MG63 (cell line): ENCODE measurements around the gene FAF2. TPM values are rescaled to one million over a fixed set of nuclear protein-coding genes. Genes with fewer than 3 reads are reported as not detected.

Experiments used
- DNase-seq: peaks from one replicate; pipeline ENCODE4 v3.0.0-alpha.2; 2020
- H3K27me3 ChIP-seq: fragments of 250-450 bp; sonication (Bioruptor Pico); 2 replicates; pipeline ENCODE4 v1.5.1; 2020; ENCODE audit warnings: mild to moderate bottlenecking, moderate library complexity
- H3K36me3 ChIP-seq: fragments of 250-450 bp; sonication (Bioruptor Pico); 2 replicates; pipeline ENCODE4 v1.5.1; 2020; ENCODE audit warnings: mild to moderate bottlenecking, moderate library complexity
- H3K4me3 ChIP-seq: fragments of 250-450 bp; sonication (Bioruptor Pico); 2 replicates; pipeline ENCODE4 v1.5.1; 2020; ENCODE audit warnings: mild to moderate bottlenecking, moderate library complexity
- H3K9me3 ChIP-seq: fragments of 250-450 bp; sonication (Bioruptor Pico); 2 replicates; pipeline ENCODE4 v1.5.1; 2020; ENCODE audit warnings: mild to moderate bottlenecking, moderate library complexity
- total RNA-seq: library from RNA; depleted of rRNA; stranded (reverse); fragments of >200 nt; shearing (Covaris generic); gene quantifications from 2 replicates; pipeline ENCODE4 v1.2.3, GENCODE V29; 2014; ENCODE audit warnings: low replicate concordance; rRNA removed

Gene FAF2
- total RNA-seq, 1 experiment from 2014 or later, result 49.4 TPM

- Histone ChIP-seq H3K27me3 (no peaks in the 10 kb centered on the region), H3K9me3 (peaks cover 4% of the 10 kb centered on the region), H3K36me3 (no peaks in the 10 kb centered on the region), H3K4me3 (no peak overlapping the region)
- DNase-seq, result no peak
Observed at GRCh38 chr5:176557846-176558245, 109.7 kb downstream of the FAF2 start.

Other genes starting within 250 kb of the FAF2 start
- gene SIMC1, start 210.0 kb upstream of the FAF2 start, total RNA-seq, result 15.9 and 23.4 TPM in 2 replicates
- gene KIAA1191, start 86.6 kb upstream of the FAF2 start, total RNA-seq, result 120 and 132 TPM in 2 replicates
- 0.20 and 0.33 TPM in 2 replicates for gene ARL10, start 82.9 kb upstream of the FAF2 start, total RNA-seq
- 146 and 237 TPM in 2 replicates for gene NOP16, start 59.8 kb upstream of the FAF2 start, total RNA-seq
- 151 and 166 TPM in 2 replicates for gene HIGD2A, start 59.6 kb upstream of the FAF2 start, total RNA-seq
- 281 and 342 TPM in 2 replicates for gene CLTB, start 31.8 kb upstream of the FAF2 start, total RNA-seq
- gene RNF44, start 89.0 kb downstream of the FAF2 start, total RNA-seq, result 0.17 and 4.4 TPM in 2 replicates
- not detected in 2 replicates for gene CDHR2, start 101.0 kb downstream of the FAF2 start, total RNA-seq
- gene GPRIN1, start 161.8 kb downstream of the FAF2 start, total RNA-seq, result 21.0 and 32.2 TPM in 2 replicates
- gene SNCB, start 182.1 kb downstream of the FAF2 start, total RNA-seq, result not detected in 2 replicates
- not detected in 2 replicates for gene EIF4E1B, start 182.3 kb downstream of the FAF2 start, total RNA-seq
- gene TSPAN17, start 199.1 kb downstream of the FAF2 start, total RNA-seq, result 117 and 120 TPM in 2 replicates